ENCODE data around the gene ZFX. TPM values are rescaled to one million over a fixed set of nuclear protein-coding genes. Genes with fewer than 3 reads are reported as not detected.
A peak's percentile ranks its signal among the peaks of the same experiment; 100 is the strongest.

ZFX gene
- total and polyA plus RNA-seq, 4 donors, result 7.5 to 72.4 (median 32.5) TPM

DNA sequence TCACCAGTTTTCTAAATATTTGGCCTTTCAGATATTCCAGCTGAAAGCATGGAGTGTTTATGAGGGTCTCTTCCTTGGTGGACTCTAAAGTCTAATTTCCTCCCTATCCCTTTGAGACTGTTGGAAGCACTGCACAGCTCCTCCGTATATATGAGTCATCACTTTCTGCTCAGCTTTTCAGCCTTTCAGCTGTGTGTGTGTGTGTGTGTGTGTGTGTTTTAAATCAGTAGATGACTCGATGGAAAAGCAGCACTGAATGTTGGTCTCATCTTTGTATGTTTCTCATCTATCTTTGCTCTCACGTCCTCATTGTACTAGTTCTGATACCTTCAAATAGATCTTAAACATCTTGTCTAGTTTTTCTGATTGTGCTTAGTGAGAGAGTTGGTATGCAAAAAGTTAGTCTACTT, 81.6 kb downstream of the ZFX start:
- TF ChIP-seq, protein P1, sequence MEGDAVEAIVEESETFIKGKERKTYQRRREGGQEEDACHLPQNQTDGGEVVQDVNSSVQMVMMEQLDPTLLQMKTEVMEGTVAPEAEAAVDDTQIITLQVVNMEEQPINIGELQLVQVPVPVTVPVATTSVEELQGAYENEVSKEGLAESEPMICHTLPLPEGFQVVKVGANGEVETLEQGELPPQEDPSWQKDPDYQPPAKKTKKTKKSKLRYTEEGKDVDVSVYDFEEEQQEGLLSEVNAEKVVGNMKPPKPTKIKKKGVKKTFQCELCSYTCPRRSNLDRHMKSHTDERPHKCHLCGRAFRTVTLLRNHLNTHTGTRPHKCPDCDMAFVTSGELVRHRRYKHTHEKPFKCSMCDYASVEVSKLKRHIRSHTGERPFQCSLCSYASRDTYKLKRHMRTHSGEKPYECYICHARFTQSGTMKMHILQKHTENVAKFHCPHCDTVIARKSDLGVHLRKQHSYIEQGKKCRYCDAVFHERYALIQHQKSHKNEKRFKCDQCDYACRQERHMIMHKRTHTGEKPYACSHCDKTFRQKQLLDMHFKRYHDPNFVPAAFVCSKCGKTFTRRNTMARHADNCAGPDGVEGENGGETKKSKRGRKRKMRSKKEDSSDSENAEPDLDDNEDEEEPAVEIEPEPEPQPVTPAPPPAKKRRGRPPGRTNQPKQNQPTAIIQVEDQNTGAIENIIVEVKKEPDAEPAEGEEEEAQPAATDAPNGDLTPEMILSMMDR (IDR thresholded peaks at IDR 0.05; ENCODE audit: control extremely low read depth, extremely low read depth), result no peak
- Histone ChIP-seq H3K9ac (ENCODE audit: insufficient read depth in 1 of 2, low read length in 2 of 2) (no peak overlapping the region), H3K4me1 (ENCODE audit: control insufficient read depth in 5 of 5, insufficient read depth in 5 of 5, low read length in 5 of 5) (peaks cover 0 to 3% (median 0%) of the 10 kb centered on the region in 5 donors), H3K27me3 (ENCODE audit: control insufficient read depth in 3 of 3, insufficient read depth in 3 of 3, low read length in 2 of 3) (peaks cover 0 to 20% (median 0%) of the 10 kb centered on the region in 3 donors), H3K4me3 (no peak overlapping the region), H3K9me3 (ENCODE audit: control insufficient read depth in 4 of 4, insufficient read depth in 3 of 4, low read length in 3 of 4) (peaks cover 0 to 5% (median 0%) of the 10 kb centered on the region in 4 donors), H3K36me3 (ENCODE audit: control insufficient read depth in 4 of 4, insufficient read depth in 4 of 4, low read length in 4 of 4) (no peaks in the 10 kb centered on the region), H3K27ac (ENCODE audit: low read depth in 1 of 2, low read length in 1 of 2) (no peak overlapping the region)
- ATAC-seq (ENCODE audit: insufficient read depth, low FRiP score) (no peak), DNase-seq (peak in 1 of 3 donors; percentile 38)
- whole genome bisulfite sequencing, 2 donors, result 30 to 43% methylated on average over 3 of the region's 3 CpGs

DNA sequence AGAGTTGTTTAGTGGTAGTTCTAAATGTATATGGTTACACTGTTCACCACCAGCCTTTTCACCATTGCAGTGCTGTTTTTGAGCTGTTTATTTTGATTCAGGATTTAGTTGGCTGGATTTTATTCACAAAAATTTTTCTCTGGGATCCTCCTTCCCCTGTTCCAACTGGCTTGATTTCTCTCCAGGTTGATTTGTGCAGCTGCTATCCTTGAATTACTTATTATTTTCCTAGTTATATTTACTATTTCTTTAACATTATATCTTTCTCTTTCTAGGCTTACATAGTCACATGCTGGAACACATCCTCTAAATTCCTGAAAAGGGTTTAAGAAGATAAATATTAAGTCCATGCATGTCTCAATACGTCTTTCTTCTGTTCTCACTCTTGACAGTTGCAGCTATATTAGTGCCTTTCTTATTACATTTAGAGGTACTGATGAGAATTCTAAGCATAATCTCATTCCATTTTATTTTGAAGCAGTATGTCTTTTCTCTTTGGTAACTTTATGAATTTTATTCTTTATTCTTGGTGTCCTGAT, 82.2 kb downstream of the ZFX start:
- no peak overlapping the region for H3K9ac ChIP-seq (ENCODE audit: insufficient read depth in 1 of 2, low read length in 2 of 2)

DNA sequence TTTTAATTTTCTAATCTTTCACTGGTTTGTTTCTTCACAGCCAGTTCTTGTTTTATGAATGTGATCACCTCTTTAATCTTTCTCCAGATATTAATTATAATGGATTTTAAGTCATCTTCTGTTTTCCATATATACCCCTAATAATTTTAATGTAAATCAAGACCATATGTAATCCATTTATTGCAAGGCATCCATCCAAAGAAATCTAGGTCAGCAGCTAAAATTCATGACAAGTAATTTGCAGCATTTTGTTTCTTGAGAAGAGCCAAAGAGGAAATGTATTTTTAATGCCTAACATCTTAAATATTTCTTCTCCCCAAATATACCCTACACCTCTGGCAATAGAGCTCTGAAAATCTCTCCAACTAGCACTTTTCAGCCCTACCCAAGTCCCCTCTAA, 83.3 kb downstream of the ZFX start:
- Histone ChIP-seq H3K4me3 (no peak overlapping the region), H3K9ac (ENCODE audit: insufficient read depth in 1 of 2, low read length in 2 of 2) (no peak overlapping the region), H3K27ac (ENCODE audit: low read depth in 1 of 2, low read length in 1 of 2) (no peak overlapping the region), H3K36me3 (ENCODE audit: control insufficient read depth in 4 of 4, insufficient read depth in 4 of 4, low read length in 4 of 4) (no peaks in the 10 kb centered on the region), H3K27me3 (ENCODE audit: control insufficient read depth in 3 of 3, insufficient read depth in 3 of 3, low read length in 2 of 3) (peaks cover 0 to 27% (median 3%) of the 10 kb centered on the region in 3 donors), H3K9me3 (ENCODE audit: control insufficient read depth in 4 of 4, insufficient read depth in 3 of 4, low read length in 3 of 4) (no peaks in the 10 kb centered on the region), H3K4me1 (ENCODE audit: control insufficient read depth in 5 of 5, insufficient read depth in 5 of 5, low read length in 5 of 5) (peaks cover 0 to 3% (median 0%) of the 10 kb centered on the region in 5 donors)
- peak in 2 of 3 donors; percentile 74 to 88 for DNase-seq
- no peak for ATAC-seq (ENCODE audit: insufficient read depth, low FRiP score)
- TF ChIP-seq, protein P1 (IDR thresholded peaks at IDR 0.05; ENCODE audit: control extremely low read depth, extremely low read depth), result no peak

More for the DNA sequence above, 82.2 kb downstream of the ZFX start:
- no peaks in the 10 kb centered on the region for H3K36me3 ChIP-seq (ENCODE audit: control insufficient read depth in 4 of 4, insufficient read depth in 4 of 4, low read length in 4 of 4)
- H3K27ac ChIP-seq (ENCODE audit: low read depth in 1 of 2, low read length in 1 of 2), result no peak overlapping the region
- 61 to 86% methylated on average over 1 of the region's 1 CpG for WGBS, 2 donors
- ATAC-seq (ENCODE audit: insufficient read depth, low FRiP score) (no peak), DNase-seq (no peak)
- peaks cover 0 to 20% (median 0%) of the 10 kb centered on the region in 3 donors for H3K27me3 ChIP-seq (ENCODE audit: control insufficient read depth in 3 of 3, insufficient read depth in 3 of 3, low read length in 2 of 3)
- peaks cover 0 to under 1% (median 0%) of the 10 kb centered on the region in 4 donors for H3K9me3 ChIP-seq (ENCODE audit: control insufficient read depth in 4 of 4, insufficient read depth in 3 of 4, low read length in 3 of 4)
- H3K4me3 ChIP-seq, result no peak overlapping the region
- TF ChIP-seq, protein P1 (IDR thresholded peaks at IDR 0.05; ENCODE audit: control extremely low read depth, extremely low read depth), result no peak
- H3K4me1 ChIP-seq (ENCODE audit: control insufficient read depth in 5 of 5, insufficient read depth in 5 of 5, low read length in 5 of 5), result peaks cover 0 to 3% (median 0%) of the 10 kb centered on the region in 5 donors
